NCI-H1048 (cell line): Measurements from ENCODE around the gene DCAF11.
A peak's percentile ranks its signal among the peaks of the same experiment; 100 is the strongest.

Source experiments
- DNase-seq: peaks from one replicate; lab custom pipeline; 2025; lab: John Stamatoyannopoulos, UW

Gene DCAF11

DNA sequence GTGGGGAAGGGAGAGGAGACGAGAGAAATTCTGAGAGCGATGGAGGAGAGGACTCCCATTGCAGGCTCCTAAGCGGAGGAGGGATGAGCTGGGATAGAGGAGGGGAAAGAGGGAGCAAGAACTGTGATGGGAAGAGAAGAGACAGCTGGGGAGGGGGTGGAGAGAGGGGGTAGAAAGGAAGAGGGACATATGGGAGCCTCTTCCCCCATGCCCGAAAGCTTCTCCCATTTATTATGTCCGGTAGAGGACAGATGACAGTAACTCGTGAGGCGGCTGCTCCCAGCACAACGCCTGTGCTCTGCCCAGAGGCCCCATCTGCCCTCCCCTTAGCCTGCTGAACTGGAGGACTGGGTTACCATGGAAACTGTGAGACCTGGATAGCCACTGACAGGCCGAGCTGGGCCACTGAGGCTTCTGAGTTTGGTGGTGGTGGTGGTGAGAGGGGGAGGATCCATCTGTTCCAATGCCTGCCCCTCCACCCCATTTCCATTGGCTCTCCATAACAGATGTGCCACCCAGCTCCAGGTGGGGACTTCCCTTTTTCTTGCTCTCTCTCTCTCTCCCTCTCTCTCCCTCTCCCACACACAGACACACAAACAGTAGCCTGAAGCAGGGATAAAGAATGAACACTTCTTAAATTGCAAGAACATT is 35.0 kb upstream of the DCAF11 start:
- DNase-seq = no peak

DNA sequence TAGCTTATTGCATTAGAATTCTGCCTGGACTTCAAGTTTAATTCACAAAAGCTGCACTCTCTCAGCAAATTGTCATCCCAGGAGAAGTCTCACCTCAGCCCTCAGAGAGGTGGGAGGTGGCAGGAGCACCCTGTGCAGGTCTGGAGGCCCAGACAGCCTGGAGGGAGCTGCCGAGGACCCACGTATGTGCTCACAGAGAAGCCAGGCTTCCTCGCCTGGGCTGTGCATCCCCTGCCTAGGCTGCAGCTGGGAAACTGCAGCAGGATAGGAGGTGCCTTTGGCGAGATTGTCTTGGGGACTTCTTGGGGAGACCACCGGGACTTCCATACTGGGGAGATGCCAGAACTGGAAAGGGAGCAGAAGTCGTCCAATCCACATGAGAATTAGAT is 34.4 kb upstream of the DCAF11 start:
- no peak for DNase-seq

DNA sequence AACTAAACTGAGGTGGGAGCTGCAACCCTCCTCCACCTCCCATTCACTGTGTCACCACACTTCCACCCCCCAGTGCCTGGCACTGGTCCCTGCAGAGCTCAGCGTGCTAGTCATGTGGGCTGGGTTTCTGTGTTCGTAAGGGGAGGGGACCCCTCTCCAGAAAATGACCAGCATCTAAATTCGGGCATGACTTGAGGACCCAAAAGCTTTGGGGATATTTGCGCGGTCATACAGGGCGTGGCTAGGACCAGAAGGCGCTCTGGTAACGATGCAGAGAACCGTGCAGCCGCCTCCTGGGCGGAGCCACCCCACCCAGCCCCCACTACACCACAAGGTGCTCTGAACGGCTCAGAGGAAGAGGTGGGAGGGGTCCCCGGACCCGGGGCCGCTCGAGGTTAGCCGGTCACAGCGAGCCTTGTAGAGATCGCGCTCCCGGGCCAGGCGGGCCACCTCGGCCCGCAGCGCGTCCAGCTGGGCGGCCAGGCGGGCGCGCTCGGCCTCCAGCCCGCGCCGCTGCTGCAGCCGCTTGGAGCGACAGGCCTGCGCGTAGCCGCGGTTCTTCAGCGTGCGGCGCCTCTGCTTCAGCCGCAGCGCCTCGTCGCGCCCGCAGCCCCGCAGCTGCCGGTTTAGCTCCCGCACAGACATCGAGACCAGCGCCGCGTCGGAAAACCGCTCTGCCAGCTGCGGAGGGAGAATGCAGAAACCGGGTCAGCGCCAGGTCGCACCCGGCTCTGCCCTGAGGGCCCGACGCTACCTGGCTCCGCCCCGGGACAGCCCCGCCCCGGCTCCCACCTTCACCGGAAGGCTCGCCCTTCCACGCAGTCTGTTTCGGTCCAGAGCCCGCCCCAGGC is 33.5 kb upstream of the DCAF11 start:
- DNase-seq = no peak

DNA sequence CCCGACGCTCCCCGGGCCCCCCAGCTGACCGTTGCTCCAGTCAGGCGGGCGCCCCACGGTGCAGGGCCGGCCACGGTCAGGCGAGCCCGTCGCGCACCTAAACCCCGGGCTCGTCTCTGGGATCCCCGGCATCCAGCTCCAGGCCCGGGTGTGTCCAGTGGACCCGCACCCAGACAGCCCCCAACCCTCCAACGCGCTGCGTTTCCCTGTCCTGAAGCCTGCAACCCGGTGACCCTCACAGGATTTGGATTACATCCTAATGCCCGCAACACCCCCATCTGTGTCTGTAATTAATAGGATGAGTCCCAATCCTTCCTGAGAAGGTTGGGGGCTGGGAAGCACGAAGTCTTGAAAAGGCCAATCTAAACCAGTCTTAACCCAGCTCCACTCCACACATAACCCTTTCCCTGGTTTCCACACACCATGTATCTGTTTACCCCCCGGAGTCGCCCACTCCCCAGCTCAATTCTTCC is 32.8 kb upstream of the DCAF11 start:
- no peak for DNase-seq

- no peak for DNase-seq
These were observed 32.0 kb upstream of the DCAF11 start for GRCh38 chr14:24082411-24083080.

GRCh38 chr14:24083462-24083861 is 31.1 kb upstream of the DCAF11 start:
- DNase-seq = no peak

GRCh38 chr14:24084440-24084839 is 30.1 kb upstream of the DCAF11 start:
- DNase-seq = no peak

- no peak for DNase-seq
These were observed 29.4 kb upstream of the DCAF11 start for GRCh38 chr14:24085215-24085614.

DNA sequence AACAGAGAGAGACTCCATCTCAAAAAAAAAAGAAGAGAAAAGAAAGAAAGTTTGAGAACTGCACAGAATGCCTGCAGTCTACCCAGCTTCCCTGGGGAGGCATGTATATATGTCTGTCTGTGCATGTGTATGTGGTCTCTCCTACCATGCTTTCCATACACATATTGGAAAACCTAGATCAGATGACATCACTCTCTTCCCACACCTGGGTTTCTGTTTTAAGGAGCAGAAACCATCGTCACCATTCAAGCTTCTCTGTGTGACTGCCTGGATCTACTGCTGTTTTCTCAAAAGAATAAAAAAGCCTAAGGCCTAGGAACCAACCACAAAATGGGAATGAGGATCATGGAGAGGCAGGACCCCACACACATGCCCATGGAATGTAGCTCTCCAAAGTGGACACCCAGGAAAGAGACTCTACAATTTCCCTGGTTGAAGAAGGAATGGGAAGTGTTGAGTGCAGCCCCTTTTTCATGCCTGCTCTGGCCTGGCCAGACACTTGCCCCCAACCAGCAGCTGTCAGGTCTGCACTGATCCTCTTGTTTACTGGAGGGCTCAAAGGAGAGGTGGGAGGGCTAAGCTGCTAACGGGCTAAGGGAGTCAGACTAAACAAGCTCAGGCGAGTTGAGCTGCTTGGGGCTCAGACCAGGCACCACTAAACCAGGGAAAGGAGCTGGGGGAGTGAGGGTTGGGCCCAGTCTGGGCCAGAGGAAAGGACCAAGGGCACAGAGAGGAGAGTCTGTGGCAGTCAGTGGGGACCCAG is 28.2 kb upstream of the DCAF11 start:
- no peak for DNase-seq

- DNase-seq = no peak
These were observed 27.6 kb upstream of the DCAF11 start for GRCh38 chr14:24087004-24087403.

GRCh38 chr14:24088095-24088494 is 26.5 kb upstream of the DCAF11 start:
- no peak for DNase-seq

DNA sequence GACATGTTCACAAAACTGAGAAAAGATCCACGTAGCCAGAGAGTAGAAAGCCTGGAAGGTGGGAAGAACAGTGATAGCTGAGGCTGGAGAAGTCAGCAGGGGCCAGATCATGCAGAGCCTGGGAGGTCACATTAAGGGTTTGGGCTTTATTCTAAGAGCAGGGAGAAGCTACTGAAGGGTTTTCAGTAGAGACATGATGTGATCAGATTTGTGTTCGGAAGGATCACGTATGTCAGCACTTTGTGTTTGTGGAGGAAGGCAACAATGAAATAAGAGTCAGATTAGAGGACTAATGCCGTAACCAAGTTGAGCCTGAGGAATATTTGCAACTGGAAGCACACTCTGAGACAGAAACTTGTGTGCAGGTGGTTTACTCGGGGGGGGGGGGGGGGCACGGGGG is 24.7 kb upstream of the DCAF11 start:
- DNase-seq = no peak

DNA sequence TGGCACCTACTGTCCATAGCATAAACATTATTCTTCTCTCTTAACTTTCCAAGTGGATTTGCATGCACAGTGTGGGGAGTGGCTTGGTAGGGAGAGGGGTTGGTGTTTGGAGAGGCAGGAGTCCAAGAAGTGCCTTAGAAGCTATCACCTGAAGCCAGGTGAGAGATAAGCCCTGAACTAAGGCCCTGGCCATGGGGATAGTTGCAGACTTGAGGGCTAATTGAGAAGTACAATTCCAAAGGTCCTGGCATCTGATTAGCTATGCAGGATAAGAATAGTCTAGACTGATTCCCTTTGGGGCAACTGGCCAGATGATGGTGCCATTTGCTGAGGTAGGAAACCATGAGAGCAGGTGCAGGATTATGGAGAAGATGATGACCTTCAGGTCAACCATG is 22.5 kb upstream of the DCAF11 start:
- no peak for DNase-seq

DNA sequence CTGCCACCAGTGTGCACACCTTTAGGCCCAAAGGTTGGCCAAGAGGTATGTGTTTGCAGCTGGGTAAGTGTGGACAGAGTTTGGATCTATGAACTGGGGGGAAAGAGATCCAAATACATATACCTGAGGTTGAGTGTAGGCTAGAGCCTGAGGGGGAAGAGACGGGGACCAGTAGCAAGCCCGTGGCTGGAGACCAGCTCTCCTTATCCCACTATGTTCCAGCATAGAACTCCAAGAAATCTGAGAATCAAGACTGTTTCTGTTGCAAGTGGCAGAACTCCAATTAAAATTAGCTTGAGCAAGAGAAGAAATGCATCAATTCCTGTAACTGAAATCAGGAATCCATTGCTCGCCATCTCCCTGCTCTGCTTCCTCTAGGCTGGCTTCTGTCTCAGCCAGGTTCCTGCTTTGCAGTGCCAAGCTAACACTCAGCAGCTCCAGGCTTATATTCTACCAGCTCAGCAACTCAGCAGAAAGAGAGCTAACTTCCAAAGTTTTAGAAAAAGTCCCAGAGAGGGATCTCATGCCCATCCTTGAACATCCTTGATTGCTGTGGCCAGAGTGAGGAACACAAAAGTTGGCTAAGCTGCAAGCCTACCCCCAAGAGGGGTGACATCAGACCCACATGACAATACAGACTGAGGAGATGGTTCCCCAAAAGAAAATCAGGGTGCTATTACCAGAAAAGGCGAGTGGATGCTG is 21.9 kb upstream of the DCAF11 start:
- no peak for DNase-seq

DNA sequence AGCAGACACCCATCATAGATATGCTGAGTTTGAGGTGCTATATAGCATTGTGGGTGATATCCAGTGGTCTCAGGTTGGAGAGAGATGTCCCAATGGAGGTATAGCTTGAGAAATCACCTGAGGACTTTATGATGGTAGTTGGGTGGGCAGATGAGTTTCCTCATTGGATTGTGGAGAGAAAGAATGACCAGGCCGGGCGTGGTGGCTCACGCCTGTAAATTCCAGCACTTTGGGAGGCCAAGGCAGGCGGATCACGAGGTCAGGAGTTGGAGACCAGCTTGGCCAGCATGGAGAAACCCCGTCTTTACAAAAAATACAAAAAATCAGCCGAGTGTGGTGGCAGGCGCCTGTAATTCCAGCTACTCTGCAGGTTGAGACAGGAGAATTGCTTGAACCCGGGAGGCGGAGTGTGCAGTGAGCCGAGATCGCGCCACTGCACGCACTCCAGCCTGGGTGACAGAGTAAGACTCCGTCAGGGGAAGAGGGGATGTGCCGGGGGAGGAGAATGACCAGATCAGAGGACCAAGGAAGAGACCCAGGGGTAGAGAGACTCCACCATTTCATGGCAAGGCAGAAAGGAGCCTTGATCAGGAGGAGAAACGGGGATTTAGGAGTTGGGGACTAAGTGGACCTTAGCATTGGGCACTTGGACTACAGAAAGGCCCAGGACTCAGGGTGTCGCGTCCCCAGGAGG is 21.2 kb upstream of the DCAF11 start:
- no peak for DNase-seq

DNA sequence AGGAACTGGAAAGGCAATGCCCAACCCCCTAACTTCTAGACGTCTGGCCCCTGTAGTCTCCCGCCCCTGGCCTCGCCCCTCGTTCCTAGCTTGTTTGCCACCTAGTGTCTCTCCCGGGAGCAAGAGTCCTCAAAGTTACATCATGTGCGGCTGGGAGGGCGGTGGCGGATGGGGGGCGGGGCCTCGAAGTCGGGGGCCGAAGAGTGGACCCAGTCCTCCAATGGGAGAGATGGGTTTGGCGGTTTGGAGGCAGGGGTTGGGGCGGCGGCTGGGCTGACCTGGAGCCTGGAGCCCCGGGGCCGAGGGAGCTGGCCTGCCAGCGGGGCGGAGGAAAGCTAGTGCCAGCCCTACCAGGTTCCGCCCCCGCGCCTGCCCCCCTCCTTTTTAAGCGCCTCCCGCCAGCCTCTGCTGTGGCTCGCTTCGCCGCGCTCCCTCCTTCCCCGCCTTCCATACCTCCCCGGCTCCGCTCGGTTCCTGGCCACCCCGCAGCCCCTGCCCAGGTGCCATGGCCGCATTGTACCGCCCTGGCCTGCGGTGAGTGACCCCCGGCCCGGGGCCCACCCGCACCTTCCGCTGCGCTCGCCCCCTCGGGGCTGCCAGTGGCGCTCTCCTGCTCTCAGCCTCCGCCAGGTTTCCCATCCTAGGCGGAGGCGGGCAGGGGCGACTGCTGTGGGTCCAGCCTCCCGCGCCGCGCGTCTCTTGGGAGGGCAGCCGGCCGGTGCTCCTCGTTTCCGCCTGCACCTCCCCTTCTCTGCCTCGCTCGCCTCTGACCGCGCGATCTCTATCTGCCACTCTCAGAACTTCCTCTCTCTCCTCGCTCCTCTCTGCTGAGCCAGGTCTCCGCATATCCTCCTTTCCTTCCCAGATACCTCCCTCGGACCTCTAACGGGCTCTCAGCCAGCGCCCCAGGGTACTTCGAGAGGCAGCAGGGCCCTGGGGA is 20.4 kb upstream of the DCAF11 start, which contains the start of gene PCK2:
Gene PCK2 (plus strand): TSS at position 411 of the 940 bp plus-strand sequence. CDS start 95 bp downstream, at position 506.
- peak; percentile 72 for DNase-seq

GRCh38 chr14:24094841-24095270 is 19.7 kb upstream of the DCAF11 start:
- DNase-seq = no peak

DNA sequence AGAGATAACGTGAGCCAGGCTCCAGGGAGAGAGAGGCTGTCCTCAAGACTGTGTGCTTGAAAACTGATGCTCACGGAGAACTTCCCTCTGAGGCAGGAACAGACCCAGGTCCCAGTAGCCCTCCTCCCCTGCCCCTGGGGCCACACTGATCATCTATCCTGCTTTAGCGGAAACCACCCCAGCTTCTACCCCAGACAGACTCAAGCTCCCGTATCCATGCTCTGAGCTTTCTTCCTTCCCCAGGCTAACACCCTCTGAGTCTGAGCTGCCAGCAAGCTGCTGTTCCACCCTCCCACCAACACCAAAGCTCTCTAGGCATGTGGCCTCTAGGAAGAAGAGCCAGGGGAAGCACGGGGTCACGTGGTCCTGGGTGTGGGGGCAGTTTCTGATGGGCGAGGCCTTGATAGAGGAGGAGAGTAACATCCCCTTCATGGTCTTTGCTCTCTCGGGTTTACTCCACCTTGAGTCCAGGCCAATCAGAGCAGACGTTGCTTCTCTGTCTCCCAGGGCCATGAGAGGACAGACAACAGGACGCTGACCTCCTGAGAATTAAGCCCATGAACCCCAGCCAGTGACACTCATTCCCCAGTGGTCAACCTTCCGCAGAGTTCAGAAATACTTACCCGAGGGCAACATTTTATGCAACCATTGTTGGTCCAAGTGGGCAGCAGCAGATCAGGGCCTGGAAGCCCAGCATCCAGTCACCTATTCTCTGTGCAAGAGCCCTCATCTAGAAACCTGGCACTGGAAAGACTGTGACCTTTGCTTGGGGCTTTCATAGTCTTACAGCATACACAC is 19.1 kb upstream of the DCAF11 start:
- no peak for DNase-seq
